SK-N-SH (cell line): Measurements from ENCODE around the gene LARGE1. TPM values are rescaled to one million over a fixed set of nuclear protein-coding genes. Genes with fewer than 3 reads are reported as not detected.

ENCODE experiments used
- CTCF ChIA-PET: fragments of 300-600, 350-600 bp; formaldehyde crosslinking; extraction: SDS; loops from one replicate; lab custom pipeline; 2021; lab: Yijun Ruan, JAX
- POLR2A ChIA-PET: fragments of 350-600 bp; sonication (Branson Sonifier 250); formaldehyde crosslinking; extraction: SDS; loops from one replicate; lab custom pipeline; 2020; ENCODE audit warnings: antibody characterized with exemption, inconsistent platforms; lab: Yijun Ruan, JAX
- DNase-seq: peaks from one replicate; pipeline ENCODE4 v3.0.0; 2012
- H2AFZ ChIP-seq: fragments of 200-600 bp; sonication (generic); 2 replicates; pipeline ENCODE4 v1.8.1; 2016; ENCODE audit warnings: antibody characterized with exemption, mild to moderate bottlenecking, low read depth
- H3F3A ChIP-seq: fragments of 200-600 bp; sonication (generic); replicated peaks from 2 replicates; pipeline ENCODE3; 2016; ENCODE audit warnings: antibody characterized with exemption, mild to moderate bottlenecking; ENCODE audit not compliant: insufficient read depth
- H3K27ac ChIP-seq, 2 experiments: fragments of 200-500 bp in 1 of 2; fragments of 200-600 bp in 1 of 2; sonication (Bioruptor generic) in 1 of 2; sonication (generic), shearing (Covaris generic) in 1 of 2; 2 replicates each; pipeline versions ENCODE4 v1.5.1 to v1.6.1; 2014 to 2016; ENCODE audit warnings: low read depth in 2 of 2, inconsistent platforms in 1 of 2, low read length in 1 of 2, mild to moderate bottlenecking in 1 of 2, mixed read lengths in 1 of 2
- H3K27me3 ChIP-seq: fragments of 200-600 bp; sonication (generic), shearing (Covaris generic); 2 replicates; pipeline ENCODE4 v1.6.1; 2016; ENCODE audit warnings: mixed run types; ENCODE audit not compliant: insufficient read depth
- H3K36me3 ChIP-seq, 2 experiments: fragments of 200-500 bp in 1 of 2; fragments of 200-600 bp in 1 of 2; sonication (Bioruptor generic) in 1 of 2; sonication (generic) in 1 of 2; replicated peaks in 1 of 2; 2 replicates each; pipeline versions ENCODE3 to v1.5.1; 2014 to 2016; ENCODE audit warnings: low read length in 1 of 2, mild to moderate bottlenecking in 1 of 2; ENCODE audit not compliant: insufficient read depth in 2 of 2, control insufficient read depth in 1 of 2
- H3K4me1 ChIP-seq, 2 experiments: fragments of 200-500 bp in 1 of 2; fragments of 200-600 bp in 1 of 2; sonication (Bioruptor generic) in 1 of 2; sonication (generic), shearing (Covaris generic) in 1 of 2; 2 replicates each; pipeline versions ENCODE4 v1.5.1 to v1.6.1; 2014 to 2016; ENCODE audit warnings: low read depth in 1 of 2, low read length in 1 of 2, mixed run types in 1 of 2; ENCODE audit not compliant: insufficient read depth in 2 of 2, control insufficient read depth in 1 of 2
- H3K4me2 ChIP-seq: fragments of 200-600 bp; sonication (generic), shearing (Covaris generic); 2 replicates; pipeline ENCODE4 v1.6.1; 2017; ENCODE audit warnings: mixed run types
- H3K4me3 ChIP-seq, 2 experiments: fragments of 200-500 bp in 1 of 2; fragments of 200-600 bp in 1 of 2; sonication (Bioruptor generic) in 1 of 2; sonication (generic), shearing (Covaris generic) in 1 of 2; 2 replicates each; pipeline versions ENCODE4 v1.5.1 to v1.8.1; 2014 to 2016; ENCODE audit warnings: low read depth in 2 of 2, inconsistent platforms in 1 of 2, low read length in 1 of 2, mild to moderate bottlenecking in 1 of 2, mixed read lengths in 1 of 2, moderate library complexity in 1 of 2
- H3K79me2 ChIP-seq: fragments of 200-600 bp; sonication (generic); 2 replicates; pipeline ENCODE4 v1.8.1; 2017; ENCODE audit warnings: mild to moderate bottlenecking; ENCODE audit not compliant: insufficient read depth
- H3K9ac ChIP-seq: fragments of 200-600 bp; sonication (generic); 2 replicates; pipeline ENCODE4 v1.6.1; 2017; ENCODE audit warnings: mixed run types
- H3K9me2 ChIP-seq: fragments of 200-600 bp; sonication (generic); 2 replicates; pipeline ENCODE4 v1.6.1; 2017; ENCODE audit warnings: mixed run types
- H3K9me3 ChIP-seq: fragments of 200-600 bp; sonication (generic); 2 replicates; pipeline ENCODE4 v1.6.1; 2017; ENCODE audit warnings: mixed run types, mild to moderate bottlenecking, moderate library complexity
- H4K20me1 ChIP-seq: fragments of 200-600 bp; sonication (generic); 2 replicates; pipeline ENCODE4 v1.6.1; 2017; ENCODE audit warnings: mild to moderate bottlenecking, mixed run types; ENCODE audit not compliant: insufficient read depth
- EZH2phosphoT487 ChIP-seq: fragments of 200-600 bp; sonication (generic); IDR thresholded peaks from 2 replicates; pipeline ENCODE4 v1.6.1; 2017; ENCODE audit warnings: low read depth, mixed run types, mild to moderate bottlenecking, antibody characterized with exemption, moderate library complexity, borderline replicate concordance
- FOXM1 ChIP-seq: IDR thresholded peaks from 2 replicates; pipeline ENCODE4 v1.4.0; 2012; ENCODE audit warnings: low read depth, mild to moderate bottlenecking
- JUND ChIP-seq: IDR thresholded peaks from 2 replicates; pipeline ENCODE4 v1.4.0; 2012
- MEF2A ChIP-seq: IDR thresholded peaks from 2 replicates; pipeline ENCODE4 v1.4.0; 2012; ENCODE audit warnings: low read depth, borderline replicate concordance
- NRF1 ChIP-seq: IDR thresholded peaks from 2 replicates; pipeline ENCODE4 v1.6.1; 2012; ENCODE audit warnings: low read depth, mild to moderate bottlenecking, low read length
- REST ChIP-seq: IDR thresholded peaks from 2 replicates; pipeline ENCODE4 v1.6.1; 2012; ENCODE audit warnings: mild to moderate bottlenecking, low read depth, low read length, moderate library complexity
- SMC3 ChIP-seq: IDR thresholded peaks from 2 replicates; pipeline ENCODE4 v1.6.1; 2012; ENCODE audit warnings: low read depth, low read length, improper control_type of control experiment
- TCF12 ChIP-seq: IDR thresholded peaks from 2 replicates; pipeline ENCODE4 v1.4.0; 2012
- TEAD4 ChIP-seq: IDR thresholded peaks from 2 replicates; pipeline ENCODE4 v1.4.0; 2012; ENCODE audit warnings: mild to moderate bottlenecking, borderline replicate concordance; ENCODE audit not compliant: insufficient read depth
- YY1 ChIP-seq: IDR thresholded peaks from 2 replicates; pipeline ENCODE4 v1.4.0; 2012; ENCODE audit warnings: low read depth, mild to moderate bottlenecking
- WGBS: methylation state at CpG from one replicate; pipeline ENCODE4 v1.1.6; 2017; ENCODE audit warnings: low lambda C conversion rate; 5-methylcytosine and 5-hydroxymethylcytosine counted together
- polyA plus RNA-seq, 3 experiments: library from polyadenylated mRNA; depleted of rRNA; stranded (reverse); fragments of >200 nt; gene quantifications; 2 replicates each; pipeline ENCODE4 v1.2.3, GENCODE V29; 2012

Gene LARGE1
- polyA plus RNA-seq, 1 of the 3 experiments (the other 2 are of a cell fraction), result 1.1 TPM

DNA sequence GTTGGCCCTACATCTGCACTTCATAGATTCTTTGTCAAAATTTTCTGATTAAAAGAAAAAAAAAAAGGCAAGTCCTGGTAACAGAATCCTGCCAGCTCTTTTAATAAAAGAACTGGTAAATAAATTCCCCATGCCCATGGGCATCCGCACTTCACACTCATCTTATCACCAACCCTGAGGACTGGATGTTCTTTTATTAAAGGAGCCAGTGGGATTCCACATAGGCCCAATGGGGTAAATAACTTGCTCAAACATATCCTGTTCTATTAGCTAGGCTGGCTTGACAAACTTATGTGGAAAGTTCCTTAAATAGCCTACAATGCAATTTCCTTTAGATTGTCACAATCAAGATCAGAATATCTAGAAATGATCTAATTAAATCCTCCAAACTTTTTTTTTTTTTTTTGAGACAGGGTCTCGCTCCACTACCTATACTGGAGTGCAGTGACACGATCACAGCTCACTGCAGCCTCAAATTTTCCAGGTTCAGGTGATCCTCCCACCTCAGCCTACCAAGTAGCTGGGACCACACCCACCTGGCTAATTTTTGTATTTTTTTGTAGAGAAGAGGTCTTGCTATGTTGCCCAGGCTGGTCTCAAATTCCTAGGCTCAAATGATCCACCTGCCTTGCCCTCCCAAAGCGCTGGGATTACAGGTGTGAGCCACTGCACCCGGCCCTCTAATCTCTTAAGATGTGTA lies 380.9 kb downstream of the LARGE1 start:
- WGBS, result 40% methylated on average over 5 of the region's 5 CpGs
- Histone ChIP-seq H3K4me3 (no peak overlapping the region), H4K20me1 (no peaks in the 10 kb centered on the region), H3K27me3 (no peaks in the 10 kb centered on the region), H3K79me2 (no peaks in the 10 kb centered on the region), H2AFZ (no peak overlapping the region), H3K4me2 (no peak overlapping the region), H3K9ac (no peak overlapping the region), H3K9me3 (no peaks in the 10 kb centered on the region), H3K4me1 (no peaks in the 10 kb centered on the region; a peak in 1 of 4 replicates), H3K36me3 (no peaks in the 10 kb centered on the region), H3K27ac (no peak overlapping the region), H3F3A (no peaks in the 10 kb centered on the region), H3K9me2 (no peaks in the 10 kb centered on the region)
- ChIA-PET CTCF (interaction anchor here (0.6 to 2.2 kb wide), 5 partner anchors 9 to 99 kb away, joined by 3 to 5 read pairs (median 4); no protein-coding TSS in a partner anchor), POLR2A (interaction anchor here (0.6 kb wide), 1 partner anchor 28 kb away, joined by 4 read pairs; no protein-coding TSS in a partner anchor)
- no peak for DNase-seq
- TF ChIP-seq JUND (no peak), SMC3 (no peak), MEF2A (no peak), FOXM1 (no peak), NRF1 (no peak), EZH2phosphoT487 (no peak), REST (no peak), TEAD4 (no peak), YY1 (no peak)

- H3K9ac ChIP-seq, result no peak overlapping the region
- no peaks in the 10 kb centered on the region for H3K79me2 ChIP-seq
- ChIA-PET POLR2A (no interaction called here), CTCF (interaction anchor here (1.0 to 1.4 kb wide), 2 partner anchors 19 to 41 kb away, joined by 4 to 5 read pairs; no protein-coding TSS in a partner anchor)
- no peaks in the 10 kb centered on the region for H3K36me3 ChIP-seq
- H3K4me1 ChIP-seq, result no peaks in the 10 kb centered on the region; a peak in 1 of 4 replicates
- no peaks in the 10 kb centered on the region for H3K27me3 ChIP-seq
- no peak for DNase-seq
- 55% methylated on average over 6 of the region's 6 CpGs for WGBS
- H3K9me3 ChIP-seq, result no peaks in the 10 kb centered on the region
- no peak overlapping the region for H3K4me2 ChIP-seq
- no peak overlapping the region for H3K27ac ChIP-seq
- H3K9me2 ChIP-seq, result no peaks in the 10 kb centered on the region
- H3K4me3 ChIP-seq, result no peak overlapping the region
- H2AFZ ChIP-seq, result no peak overlapping the region
- TF ChIP-seq SMC3 (no peak), TCF12 (no peak)
- no peaks in the 10 kb centered on the region for H4K20me1 ChIP-seq
- no peaks in the 10 kb centered on the region for H3F3A ChIP-seq
Measured at GRCh38 chr22:33538277-33538885, 381.9 kb downstream of the LARGE1 start.
